PC-3 (cell line): ENCODE measurements around the gene ADAM12. TPM values are rescaled to one million over a fixed set of nuclear protein-coding genes. Genes with fewer than 3 reads are reported as not detected.

Source experiments
- ATAC-seq: fragments of 200-7000 bp; cut with Tn5 transposase; 2 replicates; pipeline ENCODE4 v1.9.1; 2020; ENCODE audit warnings: mild to moderate bottlenecking, moderate library complexity
- BruUV-seq: library from RNA; stranded (reverse); fragments of 400-500 nt; replicated peaks from 2 replicates; lab custom pipeline; 2021; lab: Mats Ljungman, UMichigan
- CTCF ChIA-PET: fragments of 300-600 bp; sonication (Branson Sonifier 250); formaldehyde crosslinking; loops from one replicate; lab custom pipeline; 2022; ENCODE audit warnings: antibody characterized with exemption; lab: Charles Lee
- POLR2A ChIA-PET: fragments of 300-600 bp; sonication (Branson Sonifier 250); formaldehyde crosslinking; loops from one replicate; lab custom pipeline; 2022; ENCODE audit warnings: antibody characterized with exemption; ENCODE audit not compliant: unreplicated experiment; lab: Charles Lee
- DNase-seq: peaks from one replicate; pipeline ENCODE4 v3.0.0-alpha.2; 2015
- H2AFZ ChIP-seq: fragments of 300-600 bp; sonication (generic); 2 replicates; pipeline ENCODE4 v1.6.0; 2016; ENCODE audit warnings: antibody characterized with exemption, low read length
- H3F3A ChIP-seq: fragments of 300-600 bp; sonication (generic); one replicate; pipeline ENCODE4 v1.6.0; 2017; ENCODE audit warnings: antibody characterized with exemption, low read length, control low read depth, mild to moderate bottlenecking; ENCODE audit not compliant: unreplicated experiment
- H3K27ac ChIP-seq: fragments of 300-600 bp; sonication (generic); 2 replicates; pipeline ENCODE4 v1.5.1; 2016; ENCODE audit warnings: mild to moderate bottlenecking, low read length
- H3K27me3 ChIP-seq: fragments of 300-600 bp; sonication (generic); 2 replicates; pipeline ENCODE4 v1.6.1; 2016; ENCODE audit warnings: low read length, mixed read lengths
- H3K36me3 ChIP-seq: fragments of 300-600 bp; sonication (generic); 2 replicates; pipeline ENCODE4 v1.6.1; 2016; ENCODE audit warnings: low read depth, mixed run types, low read length, mixed read lengths
- H3K4me1 ChIP-seq: fragments of 300-600 bp; sonication (generic); 2 replicates; pipeline ENCODE4 v1.5.1; 2016; ENCODE audit warnings: low read length; ENCODE audit not compliant: insufficient read depth
- H3K4me2 ChIP-seq: fragments of 300-600 bp; sonication (generic); 2 replicates; pipeline ENCODE4 v1.6.0; 2016; ENCODE audit warnings: low read length
- H3K4me3 ChIP-seq: fragments of 300-600 bp; sonication (generic); 2 replicates; pipeline ENCODE4 v1.5.1; 2016; ENCODE audit warnings: mild to moderate bottlenecking, low read length, mixed read lengths
- H3K79me2 ChIP-seq: fragments of 300-600 bp; sonication (generic); 2 replicates; pipeline ENCODE4 v1.6.1; 2017; ENCODE audit warnings: low read length, mixed read lengths
- H3K9ac ChIP-seq: fragments of 300-600 bp; sonication (generic); 2 replicates; pipeline ENCODE4 v1.6.0; 2016; ENCODE audit warnings: mild to moderate bottlenecking, low read length
- H3K9me2 ChIP-seq: fragments of 300-600 bp; sonication (generic); replicated peaks from 2 replicates; pipeline ENCODE4 v1.6.1; 2016; ENCODE audit warnings: mixed run types, low read length, mixed read lengths
- H3K9me3 ChIP-seq: fragments of 300-600 bp; sonication (generic); 2 replicates; pipeline ENCODE4 v1.6.1; 2016; ENCODE audit warnings: low read length, mixed read lengths
- H4K20me1 ChIP-seq: fragments of 300-600 bp; sonication (generic); 2 replicates; pipeline ENCODE4 v1.6.1; 2016; ENCODE audit warnings: low read length, mixed read lengths
- EZH2 ChIP-seq: fragments of 300-600 bp; sonication (generic); IDR thresholded peaks from one replicate; pipeline ENCODE4 v1.6.1; 2017; ENCODE audit warnings: antibody characterized with exemption, mild to moderate bottlenecking, low read length; ENCODE audit not compliant: unreplicated experiment
- EZH2phosphoT487 ChIP-seq: fragments of 300-600 bp; sonication (generic); IDR thresholded peaks from 2 replicates; pipeline ENCODE4 v1.6.1; 2018; ENCODE audit warnings: mild to moderate bottlenecking, antibody characterized with exemption, low read length, borderline replicate concordance
- intact Hi-C: fragments of 100-400 bp; cut with micrococcal nuclease; formaldehyde crosslinking; loops from 2 replicates; pipeline ENCODE4 v1.9.0; 2023
- total RNA-seq: library from RNA; depleted of rRNA; stranded (reverse); fragments of >200 nt; gene quantifications from 2 replicates; pipeline ENCODE4 v1.2.3, GENCODE V29; 2014
- TF ChIP-seq, protein P1 (sequence below): fragments of 300-600 bp; sonication (generic); conservative IDR thresholded peaks from 2 replicates; pipeline ENCODE4 v1.5.1; 2017; ENCODE audit warnings: antibody characterized with exemption, low read depth, mild to moderate bottlenecking, low read length

ADAM12 gene
- total RNA-seq, 1 experiment from 2014 or later: 3.4 TPM

DNA sequence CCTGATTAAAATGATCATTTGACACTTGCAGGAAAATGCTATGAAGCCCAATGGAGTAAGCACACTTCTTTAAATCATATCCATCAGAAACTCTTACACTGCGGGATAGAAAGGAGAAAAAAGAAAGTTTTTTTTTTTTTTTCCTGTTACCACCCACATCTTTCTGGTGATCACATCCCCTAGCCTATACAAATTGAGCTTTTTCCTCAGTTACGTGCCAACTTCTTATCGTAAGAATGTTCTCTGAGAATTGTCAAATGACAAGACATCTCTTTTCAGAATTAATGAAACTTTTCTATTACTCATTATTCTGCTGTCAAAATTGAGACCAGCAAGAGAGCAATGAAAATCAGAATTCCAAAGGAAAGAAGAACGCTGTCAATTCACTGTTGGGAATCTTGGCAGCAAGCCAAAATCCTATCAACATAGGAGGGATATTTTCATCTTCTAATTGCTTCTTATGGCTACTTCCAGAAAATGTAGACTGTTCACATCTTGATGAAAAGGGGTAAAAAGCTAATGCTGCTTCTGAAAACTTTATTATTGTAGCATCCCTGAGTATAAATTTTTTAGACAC, 179.5 kb downstream of the ADAM12 start:
- TF ChIP-seq EZH2: no peak
- no peak overlapping the region for H2AFZ ChIP-seq
- no peak overlapping the region for H3K4me2 ChIP-seq
- no TSS peak for BruUV-seq
- no peaks in the 10 kb centered on the region for H3K79me2 ChIP-seq
- no peaks in the 10 kb centered on the region for H3K27me3 ChIP-seq
- no peak overlapping the region for H3K4me3 ChIP-seq
- CTCF ChIA-PET: no interaction called here
- POLR2A ChIA-PET: no interaction called here
- no peaks in the 10 kb centered on the region for H3K9me3 ChIP-seq
- H3K27ac ChIP-seq: no peak overlapping the region
- ATAC-seq (no peak), DNase-seq (no peak)
- H3F3A ChIP-seq: no peaks in the 10 kb centered on the region
- intact Hi-C loops: no loop called here
- no peaks in the 10 kb centered on the region for H3K9me2 ChIP-seq
- no peak overlapping the region for H3K9ac ChIP-seq
- no peaks in the 10 kb centered on the region for H4K20me1 ChIP-seq
- no peaks in the 10 kb centered on the region for H3K36me3 ChIP-seq
- H3K4me1 ChIP-seq: peaks cover 11% of the 10 kb centered on the region; the same call in 1 of the 2 replicates

DNA sequence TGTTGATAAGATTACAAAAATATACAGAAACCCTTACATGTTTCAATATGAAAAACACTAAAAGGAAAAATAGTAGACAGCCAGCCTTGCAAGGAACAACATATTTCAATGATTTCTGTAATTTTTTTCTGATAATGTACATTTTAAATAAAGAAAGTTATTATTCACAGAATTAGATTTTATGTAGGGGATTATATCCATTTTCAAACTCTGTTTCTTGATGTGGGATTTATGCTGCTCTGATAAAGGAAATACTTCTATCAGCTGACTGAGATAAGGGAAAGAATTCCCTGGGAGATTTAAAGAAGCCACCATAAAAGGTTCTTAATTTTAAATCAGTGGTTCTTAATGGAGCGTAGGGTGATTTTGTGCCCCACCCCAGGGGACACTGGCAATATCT, 180.4 kb downstream of the ADAM12 start:
- TF ChIP-seq EZH2phosphoT487: no peak
- TF ChIP-seq, protein P1, sequence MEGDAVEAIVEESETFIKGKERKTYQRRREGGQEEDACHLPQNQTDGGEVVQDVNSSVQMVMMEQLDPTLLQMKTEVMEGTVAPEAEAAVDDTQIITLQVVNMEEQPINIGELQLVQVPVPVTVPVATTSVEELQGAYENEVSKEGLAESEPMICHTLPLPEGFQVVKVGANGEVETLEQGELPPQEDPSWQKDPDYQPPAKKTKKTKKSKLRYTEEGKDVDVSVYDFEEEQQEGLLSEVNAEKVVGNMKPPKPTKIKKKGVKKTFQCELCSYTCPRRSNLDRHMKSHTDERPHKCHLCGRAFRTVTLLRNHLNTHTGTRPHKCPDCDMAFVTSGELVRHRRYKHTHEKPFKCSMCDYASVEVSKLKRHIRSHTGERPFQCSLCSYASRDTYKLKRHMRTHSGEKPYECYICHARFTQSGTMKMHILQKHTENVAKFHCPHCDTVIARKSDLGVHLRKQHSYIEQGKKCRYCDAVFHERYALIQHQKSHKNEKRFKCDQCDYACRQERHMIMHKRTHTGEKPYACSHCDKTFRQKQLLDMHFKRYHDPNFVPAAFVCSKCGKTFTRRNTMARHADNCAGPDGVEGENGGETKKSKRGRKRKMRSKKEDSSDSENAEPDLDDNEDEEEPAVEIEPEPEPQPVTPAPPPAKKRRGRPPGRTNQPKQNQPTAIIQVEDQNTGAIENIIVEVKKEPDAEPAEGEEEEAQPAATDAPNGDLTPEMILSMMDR: no peak
- no peak for TF ChIP-seq EZH2
- Histone ChIP-seq H3K79me2 (no peaks in the 10 kb centered on the region), H3K9me2 (no peaks in the 10 kb centered on the region), H3K27ac (no peak overlapping the region), H3K4me3 (no peak overlapping the region), H3K4me2 (no peak overlapping the region), H4K20me1 (no peaks in the 10 kb centered on the region), H3K9ac (no peak overlapping the region), H3K4me1 (peaks cover 14% of the 10 kb centered on the region; the same call in 1 of the 2 replicates), H3K36me3 (no peaks in the 10 kb centered on the region), H3K9me3 (no peaks in the 10 kb centered on the region), H3F3A (no peaks in the 10 kb centered on the region), H2AFZ (no peak overlapping the region), H3K27me3 (no peaks in the 10 kb centered on the region)
- DNase-seq: no peak
- ATAC-seq: no peak
- intact Hi-C loops: no loop called here
- ChIA-PET CTCF (no interaction called here), POLR2A (no interaction called here)
- no TSS peak for BruUV-seq

DNA sequence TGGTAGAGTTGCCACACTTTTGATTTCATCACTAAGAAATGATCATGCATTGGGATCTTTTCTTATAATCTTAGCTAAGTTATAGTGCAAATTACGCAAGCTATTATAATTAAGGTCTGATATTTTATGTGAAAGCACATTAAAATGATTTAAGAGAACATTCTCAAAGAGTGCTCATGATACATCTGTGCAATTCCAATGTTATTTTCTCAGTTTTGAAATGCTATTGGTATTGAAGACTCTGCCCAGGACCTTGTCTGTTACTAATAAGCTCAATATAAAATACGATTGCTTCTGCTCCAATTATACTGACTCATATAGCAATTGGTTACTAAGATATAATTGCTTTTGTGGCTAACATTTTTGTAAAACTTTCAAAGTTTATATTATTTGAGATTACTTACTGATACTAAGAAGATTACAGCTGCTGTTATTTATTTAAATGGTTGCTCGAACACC, 180.9 kb downstream of the ADAM12 start:
- TF ChIP-seq EZH2: no peak
- TF ChIP-seq, protein P1: no peak
- no peak for TF ChIP-seq EZH2phosphoT487
- intact Hi-C loops: no loop called here
- H3K27me3 ChIP-seq: no peaks in the 10 kb centered on the region
- POLR2A ChIA-PET: no interaction called here
- DNase-seq (no peak), ATAC-seq (no peak)
- CTCF ChIA-PET: no interaction called here
- H4K20me1 ChIP-seq: no peaks in the 10 kb centered on the region
- no peaks in the 10 kb centered on the region for H3K79me2 ChIP-seq
- H3K4me1 ChIP-seq: peaks cover 14% of the 10 kb centered on the region; the same call in 1 of the 2 replicates
- no peaks in the 10 kb centered on the region for H3F3A ChIP-seq
- no peak overlapping the region for H2AFZ ChIP-seq
- H3K9ac ChIP-seq: no peak overlapping the region
- no TSS peak for BruUV-seq
- H3K9me2 ChIP-seq: no peaks in the 10 kb centered on the region
- no peak overlapping the region for H3K4me2 ChIP-seq
- H3K4me3 ChIP-seq: no peak overlapping the region
- no peak overlapping the region for H3K27ac ChIP-seq
- no peaks in the 10 kb centered on the region for H3K36me3 ChIP-seq
- no peaks in the 10 kb centered on the region for H3K9me3 ChIP-seq
